Mammary epithelial cell (primary cell): Measurements from ENCODE around the gene BTG2.

Experiments
- CTCF ChIP-seq, 2 donors: IDR thresholded peaks in 1 of 2; conservative IDR thresholded peaks in 1 of 2; 2 replicates each; pipeline ENCODE4 v1.5.1; 2011 to 2012; ENCODE audit warnings: inconsistent platforms in 2 of 2, low read length in 2 of 2, mild to moderate bottlenecking in 2 of 2, control low read depth in 1 of 2, low read depth in 1 of 2; ENCODE audit not compliant: insufficient read depth in 1 of 2; ENCODE audit errors: extremely low read depth in 1 of 2
- EZH2 ChIP-seq: IDR thresholded peaks from 2 replicates; pipeline ENCODE4 v1.6.1; 2012; ENCODE audit warnings: low read length, inconsistent platforms, borderline replicate concordance

DNA sequence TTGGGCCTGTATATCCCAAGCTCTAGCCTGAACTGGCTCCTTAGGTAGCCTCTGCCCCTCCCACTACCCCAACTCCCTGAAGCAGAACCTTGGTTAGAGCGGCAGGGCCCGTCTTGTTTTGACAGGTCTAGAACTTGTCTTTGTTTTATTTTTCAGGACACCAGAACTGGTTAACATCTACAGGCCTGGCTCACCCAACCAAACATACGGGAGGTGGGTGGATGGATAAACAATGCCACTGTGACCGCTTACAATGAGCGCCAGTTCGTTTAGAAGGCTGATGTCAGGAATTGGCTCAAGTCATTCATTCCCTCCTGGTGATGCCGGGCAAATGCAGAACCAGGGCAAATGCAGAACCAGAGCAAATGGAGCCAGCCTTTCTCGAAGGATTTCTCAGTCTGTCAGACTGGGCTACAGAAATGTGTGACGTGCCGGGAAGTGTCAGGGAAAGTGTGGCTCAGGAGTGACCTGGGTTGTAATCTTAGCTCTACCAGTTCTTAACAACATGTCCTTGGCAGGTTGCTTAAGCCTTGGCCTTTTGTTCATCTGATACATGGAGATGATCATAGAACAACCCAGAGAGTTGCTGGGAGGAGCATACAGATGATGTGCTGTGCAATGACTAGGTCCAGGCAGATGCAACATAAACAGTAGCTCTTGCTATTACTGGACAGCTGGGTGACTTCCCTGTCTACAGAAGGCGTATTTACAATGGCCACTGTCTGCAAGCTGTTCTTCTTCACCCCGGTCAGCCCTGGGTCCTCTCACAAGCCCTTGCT is 30.5 kb upstream of the BTG2 start:
- TF ChIP-seq CTCF (conservative IDR thresholded peaks at IDR 0.05 in 1 of 2, IDR thresholded peaks at IDR 0.05 in 1 of 2; ENCODE audit: extremely low read depth in 1 of 2, insufficient read depth in 1 of 2, low read depth in 1 of 2, low read length in 2 of 2) (no peak), EZH2 (no peak)
